Astrocyte (in vitro differentiated cells and primary cell): Measurements from ENCODE around the gene PLD1. TPM values are rescaled to one million over a fixed set of nuclear protein-coding genes. Genes with fewer than 3 reads are reported as not detected.

Experiments
- DNase-seq: peaks from one replicate; pipeline ENCODE4 v3.0.0-alpha.2; 2010; ENCODE audit warnings: low read depth
- FAIRE-seq: peaks from 2 replicates; lab custom pipeline; 2011; peaks lifted over from hg19 to GRCh38; lab: Jason Lieb, UNC
- H2AFZ ChIP-seq: 2 replicates; pipeline ENCODE4 v1.6.0; 2012; ENCODE audit warnings: low read depth, low read length, inconsistent platforms
- H3K27ac ChIP-seq: 2 replicates; pipeline ENCODE4 v1.5.1; 2011; ENCODE audit warnings: low read depth, low read length, inconsistent platforms
- H3K27me3 ChIP-seq: 2 replicates; pipeline ENCODE4 v1.6.0; 2011; ENCODE audit warnings: low read length, inconsistent platforms; ENCODE audit not compliant: insufficient read depth
- H3K36me3 ChIP-seq: 2 replicates; pipeline ENCODE4 v1.5.1; 2011; ENCODE audit warnings: low read length, inconsistent platforms; ENCODE audit not compliant: insufficient read depth
- H3K4me1 ChIP-seq: 2 replicates; pipeline ENCODE4 v1.5.1; 2011; ENCODE audit warnings: low read length, inconsistent platforms; ENCODE audit not compliant: insufficient read depth
- H3K4me2 ChIP-seq: 2 replicates; pipeline ENCODE4 v1.6.0; 2012; ENCODE audit warnings: low read length, inconsistent platforms
- H3K4me3 ChIP-seq: 2 replicates; pipeline ENCODE4 v1.5.1; 2011; ENCODE audit warnings: low read depth, mild to moderate bottlenecking, low read length, inconsistent platforms; ENCODE audit not compliant: insufficient read depth
- H3K79me2 ChIP-seq: 2 replicates; pipeline ENCODE4 v1.6.0; 2012; ENCODE audit warnings: mild to moderate bottlenecking, low read length, inconsistent platforms; ENCODE audit not compliant: insufficient read depth
- H3K9ac ChIP-seq: 2 replicates; pipeline ENCODE4 v1.6.0; 2012; ENCODE audit warnings: mild to moderate bottlenecking, low read length, inconsistent platforms
- H3K9me3 ChIP-seq: 2 replicates; pipeline ENCODE4 v1.5.1; 2012; ENCODE audit warnings: low read depth, mild to moderate bottlenecking, low read length, inconsistent platforms; ENCODE audit not compliant: insufficient read depth
- H4K20me1 ChIP-seq: 2 replicates; pipeline ENCODE4 v1.6.0; 2012; ENCODE audit warnings: low read length, inconsistent platforms; ENCODE audit not compliant: insufficient read depth
- H3K27ac Mint-ChIP-seq: one replicate; pipeline ENCODE4 v1.8.0; 2021; ENCODE audit warnings: mild to moderate bottlenecking, mixed read lengths; ENCODE audit not compliant: unreplicated experiment
- H3K27me3 Mint-ChIP-seq: one replicate; pipeline ENCODE4 v1.8.0; 2021; ENCODE audit warnings: low read depth, mixed read lengths; ENCODE audit not compliant: unreplicated experiment
- H3K36me3 Mint-ChIP-seq: one replicate; pipeline ENCODE4 v1.8.0; 2021; ENCODE audit warnings: low read depth, mixed read lengths; ENCODE audit not compliant: unreplicated experiment
- H3K4me1 Mint-ChIP-seq: one replicate; pipeline ENCODE4 v1.8.0; 2021; ENCODE audit warnings: low read depth, mixed read lengths; ENCODE audit not compliant: unreplicated experiment
- H3K4me3 Mint-ChIP-seq: one replicate; pipeline ENCODE4 v1.8.0; 2021; ENCODE audit warnings: mild to moderate bottlenecking, moderate library complexity, mixed read lengths; ENCODE audit not compliant: unreplicated experiment
- H3K9me3 Mint-ChIP-seq: one replicate; pipeline ENCODE4 v1.8.0; 2021; ENCODE audit warnings: mild to moderate bottlenecking, mixed read lengths; ENCODE audit not compliant: unreplicated experiment
- EZH2 ChIP-seq: IDR thresholded peaks from 2 replicates; pipeline ENCODE4 v1.6.1; 2012; ENCODE audit warnings: mild to moderate bottlenecking, low read length, inconsistent platforms; ENCODE audit not compliant: insufficient read depth
- total RNA-seq: library from RNA; stranded (reverse); gene quantifications from 2 replicates; pipeline ENCODE4 v1.2.1, GENCODE V29; 2021
- TF ChIP-seq, protein P1 (sequence below): IDR thresholded peaks from 2 replicates; pipeline ENCODE4 v1.5.1; 2011; ENCODE audit warnings: low read depth, mild to moderate bottlenecking, inconsistent platforms, low read length, moderate library complexity; ENCODE audit not compliant: insufficient read depth

The PLD1 gene
- total RNA-seq, 1 donor from 2014 or later = 21.5 TPM

- H3K4me2 ChIP-seq = peak overlapping the region; percentile 20
- FAIRE-seq (no peak), DNase-seq (peak; percentile 87)
- no peaks in the 10 kb centered on the region for H4K20me1 ChIP-seq
- no peaks in the 10 kb centered on the region for H3K9me3 ChIP-seq
- H3K27me3 ChIP-seq = no peaks in the 10 kb centered on the region
- no peaks in the 10 kb centered on the region for H3K36me3 Mint-ChIP-seq
- no peak overlapping the region for H3K4me3 Mint-ChIP-seq
- no peak overlapping the region for H3K4me3 ChIP-seq
- H3K9me3 Mint-ChIP-seq = peaks cover 9% of the 10 kb centered on the region
- no peak overlapping the region for H3K27ac Mint-ChIP-seq
- H3K4me1 Mint-ChIP-seq = peaks cover 16% of the 10 kb centered on the region
- H2AFZ ChIP-seq = no peak overlapping the region
- H3K79me2 ChIP-seq = no peaks in the 10 kb centered on the region
- TF ChIP-seq, protein P1, sequence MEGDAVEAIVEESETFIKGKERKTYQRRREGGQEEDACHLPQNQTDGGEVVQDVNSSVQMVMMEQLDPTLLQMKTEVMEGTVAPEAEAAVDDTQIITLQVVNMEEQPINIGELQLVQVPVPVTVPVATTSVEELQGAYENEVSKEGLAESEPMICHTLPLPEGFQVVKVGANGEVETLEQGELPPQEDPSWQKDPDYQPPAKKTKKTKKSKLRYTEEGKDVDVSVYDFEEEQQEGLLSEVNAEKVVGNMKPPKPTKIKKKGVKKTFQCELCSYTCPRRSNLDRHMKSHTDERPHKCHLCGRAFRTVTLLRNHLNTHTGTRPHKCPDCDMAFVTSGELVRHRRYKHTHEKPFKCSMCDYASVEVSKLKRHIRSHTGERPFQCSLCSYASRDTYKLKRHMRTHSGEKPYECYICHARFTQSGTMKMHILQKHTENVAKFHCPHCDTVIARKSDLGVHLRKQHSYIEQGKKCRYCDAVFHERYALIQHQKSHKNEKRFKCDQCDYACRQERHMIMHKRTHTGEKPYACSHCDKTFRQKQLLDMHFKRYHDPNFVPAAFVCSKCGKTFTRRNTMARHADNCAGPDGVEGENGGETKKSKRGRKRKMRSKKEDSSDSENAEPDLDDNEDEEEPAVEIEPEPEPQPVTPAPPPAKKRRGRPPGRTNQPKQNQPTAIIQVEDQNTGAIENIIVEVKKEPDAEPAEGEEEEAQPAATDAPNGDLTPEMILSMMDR = no peak
- TF ChIP-seq EZH2 = no peak
- peaks cover 10% of the 10 kb centered on the region for H3K4me1 ChIP-seq
- peak overlapping the region; percentile 8 for H3K27ac ChIP-seq
- H3K36me3 ChIP-seq = no peaks in the 10 kb centered on the region
- H3K9ac ChIP-seq = no peak overlapping the region
- H3K27me3 Mint-ChIP-seq = no peaks in the 10 kb centered on the region
Observed at GRCh38 chr3:171851660-171852058, 41.4 kb upstream of the PLD1 start.

- Mint-ChIP-seq H3K27ac (no peak overlapping the region), H3K36me3 (peaks cover under 1% of the 10 kb centered on the region), H3K4me1 (peaks cover 21% of the 10 kb centered on the region), H3K4me3 (no peak overlapping the region), H3K9me3 (peaks cover 9% of the 10 kb centered on the region), H3K27me3 (no peaks in the 10 kb centered on the region)
- Histone ChIP-seq H3K27me3 (no peaks in the 10 kb centered on the region), H3K4me2 (peak overlapping the region; percentile 20), H3K4me1 (peaks cover 15% of the 10 kb centered on the region), H3K79me2 (no peaks in the 10 kb centered on the region), H3K36me3 (no peaks in the 10 kb centered on the region), H3K27ac (peak overlapping the region; percentile 8), H2AFZ (no peak overlapping the region), H3K9me3 (no peaks in the 10 kb centered on the region), H3K4me3 (no peak overlapping the region), H4K20me1 (no peaks in the 10 kb centered on the region), H3K9ac (no peak overlapping the region)
- FAIRE-seq = no peak
- TF ChIP-seq EZH2 = no peak
- TF ChIP-seq, protein P1 = no peak
- DNase-seq = no peak
Observed at GRCh38 chr3:171850960-171851659, 40.8 kb upstream of the PLD1 start.

DNA sequence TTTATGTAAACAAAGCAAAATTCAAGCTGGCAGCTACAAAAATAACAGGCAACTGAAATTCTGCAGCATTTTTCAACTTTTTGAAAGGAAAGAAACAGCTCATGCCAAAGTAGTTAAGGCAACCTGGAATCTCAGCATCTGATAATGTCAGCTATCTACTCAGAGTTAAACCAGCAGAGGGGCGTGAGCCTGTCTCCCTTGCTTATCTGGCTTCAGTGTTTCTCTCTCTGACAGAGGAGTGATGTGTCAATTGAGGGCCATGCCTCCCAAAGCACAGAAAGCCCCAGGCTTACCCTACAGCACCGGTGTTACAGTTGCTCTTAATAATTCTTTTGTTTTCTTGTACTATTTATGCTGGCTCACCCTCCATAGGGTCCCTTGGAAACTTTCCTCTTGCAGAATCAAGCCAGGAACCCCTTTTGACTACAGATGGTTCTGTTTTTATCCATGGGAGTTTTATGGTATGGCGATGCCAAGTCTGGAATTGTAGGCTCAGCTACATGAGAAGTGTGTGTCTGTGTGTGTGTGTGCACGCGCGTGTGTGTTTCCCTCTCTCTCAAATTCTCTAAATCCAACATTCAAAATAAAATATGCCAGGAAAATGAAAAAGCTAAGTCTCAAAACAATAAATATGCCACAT lies 40.2 kb upstream of the PLD1 start:
- H3K27me3 ChIP-seq = no peaks in the 10 kb centered on the region
- H3K9ac ChIP-seq = no peak overlapping the region
- H3K36me3 Mint-ChIP-seq = peaks cover 3% of the 10 kb centered on the region
- H3K4me1 Mint-ChIP-seq = peaks cover 27% of the 10 kb centered on the region
- no peaks in the 10 kb centered on the region for H3K27me3 Mint-ChIP-seq
- no peaks in the 10 kb centered on the region for H3K9me3 ChIP-seq
- H3K27ac ChIP-seq = no peak overlapping the region
- H4K20me1 ChIP-seq = no peaks in the 10 kb centered on the region
- peaks cover 9% of the 10 kb centered on the region for H3K9me3 Mint-ChIP-seq
- no peak overlapping the region for H3K27ac Mint-ChIP-seq
- H3K4me3 Mint-ChIP-seq = no peak overlapping the region
- H3K4me1 ChIP-seq = peaks cover 18% of the 10 kb centered on the region
- no peaks in the 10 kb centered on the region for H3K79me2 ChIP-seq
- FAIRE-seq = no peak
- H3K4me2 ChIP-seq = no peak overlapping the region
- no peak overlapping the region for H3K4me3 ChIP-seq
- no peak for DNase-seq
- TF ChIP-seq, protein P1 = no peak
- TF ChIP-seq EZH2 = no peak
- H2AFZ ChIP-seq = no peak overlapping the region
- no peaks in the 10 kb centered on the region for H3K36me3 ChIP-seq
